ENCODE data around the gene MUC15. TPM values are rescaled to one million over a fixed set of nuclear protein-coding genes. Genes with fewer than 3 reads are reported as not detected.

The MUC15 gene
- total and polyA plus RNA-seq, 10 donors = not detected

DNA sequence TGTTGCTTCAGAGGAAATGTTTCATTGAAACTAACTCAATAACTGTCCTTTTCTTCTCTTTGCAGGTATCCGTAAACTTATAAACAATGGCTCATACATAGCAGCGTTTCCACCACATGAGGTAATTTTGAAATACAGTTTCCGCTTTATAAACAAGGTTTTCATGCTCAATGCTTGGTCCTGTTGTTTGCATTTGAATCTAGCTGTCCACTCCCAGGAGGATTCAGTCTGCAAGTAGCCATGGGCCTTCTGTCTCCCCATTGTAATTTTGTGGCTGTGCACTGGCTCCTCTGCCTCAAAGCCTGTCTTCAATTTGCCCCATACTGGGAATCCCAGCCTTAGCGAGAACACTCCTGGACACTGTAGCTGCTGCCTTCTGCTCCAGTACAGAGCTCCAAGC, 34.7 kb downstream of the MUC15 start:
- 87 to 96% (median 91%) methylated on average over 4 of the region's 4 CpGs for WGBS, 5 donors
- TF ChIP-seq POLR2AphosphoS5 (IDR thresholded peaks at IDR 0.05) = no peak
- no peak for TF ChIP-seq CTCF (IDR thresholded peaks at IDR 0.05 in 8 of 11, conservative IDR thresholded peaks at IDR 0.05 in 3 of 11)
- TF ChIP-seq POLR2A (IDR thresholded peaks at IDR 0.05) = no peak
- Histone ChIP-seq H3K9me3 (peaks cover 0 to 10% (median 0%) of the 10 kb centered on the region in 8 donors), H3K4me3 (no peak overlapping the region), H3K4me1 (no peaks in the 10 kb centered on the region), H3K36me3 (no peaks in the 10 kb centered on the region), H3K27me3 (replicated peaks in 1 of 7) (no peaks in the 10 kb centered on the region), H3K27ac (no peak overlapping the region)
- intact Hi-C loops (cut with DNase I; ENCODE audit: low total_unique reads) = no loop called here
- DNase-seq = no peak

- TF ChIP-seq POLR2A (IDR thresholded peaks at IDR 0.05) (no peak), POLR2AphosphoS5 (IDR thresholded peaks at IDR 0.05) (no peak), CTCF (IDR thresholded peaks at IDR 0.05 in 8 of 11, conservative IDR thresholded peaks at IDR 0.05 in 3 of 11) (no peak)
- DNase-seq = no peak
- no peaks in the 10 kb centered on the region for H3K36me3 ChIP-seq
- intact Hi-C loops (cut with DNase I; ENCODE audit: low total_unique reads) = no loop called here
- no peaks in the 10 kb centered on the region for H3K4me1 ChIP-seq
- H3K27me3 ChIP-seq (replicated peaks in 1 of 7) = no peaks in the 10 kb centered on the region
- no peak overlapping the region for H3K27ac ChIP-seq
- 55 to 81% (median 62%) methylated on average over 1 of the region's 1 CpG for WGBS, 5 donors
- no peak overlapping the region for H3K4me3 ChIP-seq
- no peaks in the 10 kb centered on the region for H3K9me3 ChIP-seq
These were observed 44.4 kb downstream of the MUC15 start for GRCh38 chr11:26527685-26528084.

DNA sequence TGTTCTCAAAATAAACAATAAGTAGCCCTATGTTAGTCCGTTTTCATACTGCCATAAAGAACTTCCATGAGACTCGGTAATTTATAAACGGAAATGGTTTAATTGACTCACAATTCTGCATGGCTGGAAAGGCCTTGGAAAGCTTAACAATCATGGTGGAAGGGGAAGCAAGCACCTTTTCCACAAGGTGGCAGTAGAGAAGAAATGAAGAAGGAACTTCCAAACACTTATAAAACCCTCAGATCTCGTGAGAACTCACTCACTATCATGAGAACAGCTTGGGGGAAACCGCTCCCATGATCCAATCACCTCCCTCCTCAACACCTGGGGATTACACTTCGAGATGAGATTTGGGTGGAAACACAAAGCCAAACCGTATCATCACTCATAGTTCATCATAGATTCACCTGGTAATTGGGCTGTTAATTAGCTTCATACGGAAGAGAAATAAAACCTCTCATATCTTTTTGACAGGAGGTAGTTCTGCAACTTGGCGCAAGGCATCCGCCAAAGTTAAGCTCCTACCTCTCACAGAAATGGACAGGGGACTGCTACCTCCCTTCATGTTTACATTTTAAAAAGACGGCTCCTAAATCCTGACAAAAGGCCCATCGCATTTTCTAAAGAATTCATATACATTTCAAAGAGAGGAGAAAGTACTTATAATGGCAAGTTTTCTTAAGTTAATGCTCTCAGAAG, 49.0 kb downstream of the MUC15 start:
- Histone ChIP-seq H3K9me3 (no peaks in the 10 kb centered on the region), H3K4me1 (no peaks in the 10 kb centered on the region), H3K36me3 (no peaks in the 10 kb centered on the region), H3K27ac (no peak overlapping the region), H3K27me3 (replicated peaks in 1 of 7) (no peaks in the 10 kb centered on the region), H3K4me3 (no peak overlapping the region)
- TF ChIP-seq POLR2AphosphoS5 (IDR thresholded peaks at IDR 0.05) (no peak), POLR2A (IDR thresholded peaks at IDR 0.05) (no peak), CTCF (IDR thresholded peaks at IDR 0.05 in 8 of 11, conservative IDR thresholded peaks at IDR 0.05 in 3 of 11) (no peak)
- DNase-seq = no peak
- intact Hi-C loops (cut with DNase I; ENCODE audit: low total_unique reads) = no loop called here
- 68 to 72% (median 69%) methylated on average over 12 of the region's 12 CpGs for WGBS, 5 donors

DNA sequence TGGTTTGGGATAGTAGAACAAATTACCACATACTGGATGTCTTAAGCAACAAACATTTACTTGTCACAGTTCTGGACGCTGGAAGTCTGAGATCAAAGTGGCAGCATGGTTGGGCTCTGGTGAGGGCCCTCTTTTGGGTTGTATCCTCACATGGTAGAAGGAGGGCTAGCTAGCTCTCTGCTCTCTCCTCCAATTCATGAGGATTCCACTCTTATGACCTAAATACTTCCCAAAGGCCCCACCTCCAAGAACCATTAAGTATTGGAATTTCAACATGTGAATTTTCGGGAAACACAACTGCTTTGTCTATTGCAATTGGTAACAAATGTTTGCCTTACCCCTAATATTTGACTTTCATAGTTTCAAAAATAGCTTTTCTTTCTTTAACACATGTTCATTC, 52.6 kb downstream of the MUC15 start:
- Histone ChIP-seq H3K27ac (no peak overlapping the region), H3K9me3 (no peaks in the 10 kb centered on the region), H3K36me3 (no peaks in the 10 kb centered on the region), H3K27me3 (replicated peaks in 1 of 7) (no peaks in the 10 kb centered on the region), H3K4me3 (no peak overlapping the region), H3K4me1 (no peaks in the 10 kb centered on the region)
- TF ChIP-seq POLR2AphosphoS5 (IDR thresholded peaks at IDR 0.05) (no peak), CTCF (IDR thresholded peaks at IDR 0.05 in 8 of 11, conservative IDR thresholded peaks at IDR 0.05 in 3 of 11) (no peak), POLR2A (IDR thresholded peaks at IDR 0.05) (no peak)
- intact Hi-C loops (cut with DNase I; ENCODE audit: low total_unique reads) = no loop called here
- 74 to 89% (median 78%) methylated on average over 2 of the region's 2 CpGs for WGBS, 5 donors
- DNase-seq = no peak
